ENCODE data around the gene PIGZ. TPM values are rescaled to one million over a fixed set of nuclear protein-coding genes. Genes with fewer than 3 reads are reported as not detected.

Gene PIGZ
- total and polyA plus RNA-seq, 9 of the 15 experiments (the other 6 are each of a cell fraction or from before 2014, with no cell fraction given): 0.15 to 1.8 (median 0.76) TPM

DNA sequence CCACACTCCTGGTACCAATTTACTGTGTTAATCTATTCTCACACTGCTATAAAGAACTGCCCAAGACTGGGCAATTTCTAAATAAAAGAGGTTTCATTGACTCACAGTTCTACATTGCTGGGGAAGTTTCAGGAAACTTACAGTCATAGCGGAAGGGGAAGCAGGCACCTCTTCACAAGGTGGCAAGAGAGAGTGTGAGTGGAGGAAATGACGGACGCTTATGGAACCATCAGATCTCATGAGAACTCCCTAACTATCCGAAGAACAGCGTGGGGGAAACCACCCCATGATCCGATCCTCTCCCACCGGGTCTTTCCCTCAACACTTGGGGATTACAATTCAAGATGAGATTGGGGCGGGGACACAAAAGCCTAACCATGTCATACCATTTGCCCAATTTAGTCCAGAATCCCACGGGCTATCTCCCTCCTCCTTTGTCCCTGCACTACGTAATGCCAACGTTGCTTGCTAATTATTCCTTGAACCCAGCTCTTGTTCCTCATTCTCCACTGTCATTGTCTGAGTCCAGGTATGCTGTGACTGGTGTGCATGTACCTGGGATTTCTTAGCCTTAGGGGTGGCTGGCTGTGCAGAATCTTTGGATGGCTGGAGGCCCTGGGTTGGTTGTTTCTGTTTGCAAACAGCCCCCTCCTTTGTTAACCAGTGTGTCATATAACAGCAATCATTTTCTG, 3.4 kb downstream of the PIGZ start (continued):
- no peak for TF ChIP-seq KAT2B (IDR thresholded peaks at IDR 0.05; ENCODE audit: low read depth, low read length)
- no peak for TF ChIP-seq ZNF24 (IDR thresholded peaks at IDR 0.05)
- TF ChIP-seq BCOR (IDR thresholded peaks at IDR 0.05): no peak
- no peak for TF ChIP-seq NCOA1 (IDR thresholded peaks at IDR 0.05; ENCODE audit: low read depth)
- no peak for TF ChIP-seq MEIS2 (IDR thresholded peaks at IDR 0.05; ENCODE audit: partially characterized antibody)
- no peak for TF ChIP-seq GTF2E2 (tag; IDR thresholded peaks at IDR 0.05)
- TF ChIP-seq U2AF2 (optimal IDR thresholded peaks at IDR 0.05; ENCODE audit: low read depth, low read length): no peak

DNA sequence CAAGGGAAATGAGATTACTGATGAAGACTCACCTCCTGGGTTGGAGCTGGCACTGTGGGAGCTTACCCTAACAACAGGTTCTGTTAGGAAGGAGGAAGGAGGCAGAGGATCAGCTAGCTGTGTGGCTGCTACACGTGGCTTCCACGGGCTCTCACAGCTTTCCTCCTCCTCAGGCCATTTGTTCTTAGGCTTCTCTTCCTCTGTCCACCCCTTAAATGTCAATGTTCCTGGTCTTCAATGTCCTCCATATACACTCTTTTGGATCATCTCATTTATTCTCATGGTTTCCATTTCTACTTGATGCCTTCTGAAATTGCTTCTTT, 5.0 kb downstream of the PIGZ start:
- Histone ChIP-seq H3K79me2 (ENCODE audit: control insufficient read depth, insufficient read depth, low read length) (peaks cover 12% of the 10 kb centered on the region; the same call in 2 of the 3 replicates), H3K4me3 (no peak overlapping the region), H3K36me3 (ENCODE audit: control insufficient read depth, insufficient read depth, low read length) (peaks cover 8% of the 10 kb centered on the region; the same call in 1 of the 3 replicates), H3K9me1 (ENCODE audit: control insufficient read depth, insufficient read depth, low read length) (no peaks in the 10 kb centered on the region), H4K20me1 (replicated peaks; ENCODE audit: control insufficient read depth, insufficient read depth, low read length) (no peaks in the 10 kb centered on the region), H3K27ac (ENCODE audit: extremely low read depth, low read depth, low read length) (no peak overlapping the region), H3K9me3 (replicated peaks; ENCODE audit: control insufficient read depth, insufficient read depth, low read depth, low read length) (0 out of 2 replicates have a peak, but pooled peaks cover 3% of the 10 kb centered on the region), H3K27me3 (ENCODE audit: control insufficient read depth in 2 of 2, insufficient read depth in 2 of 2, low read length in 2 of 2) (no peaks in the 10 kb centered on the region), H3K4me1 (replicated peaks in 1 of 2; ENCODE audit: control insufficient read depth in 2 of 2, insufficient read depth in 2 of 2, low read length in 2 of 2) (peaks cover 4 to 9% of the 10 kb centered on the region in 2 experiments; a peak in 2 of 5 replicates), H3K9ac (ENCODE audit: insufficient read depth in 1 of 2, low read depth in 2 of 2, low read length in 2 of 2) (no peak overlapping the region), H2AFZ (ENCODE audit: low read depth, low read length) (no peak overlapping the region), H3K4me2 (ENCODE audit: insufficient read depth, low read length) (no peak overlapping the region)
- in situ Hi-C loops (cut with MboI): no loop called here
- 57% methylated on average over 2 of the region's 2 CpGs for WGBS (ENCODE audit: insufficient coverage, low coverage, missing lambda C conversion rate)
- intact Hi-C loops (cut with micrococcal nuclease): no loop called here
- ChIA-PET POLR2A (interaction anchor here (1.3 kb wide), 1 partner anchor 12 kb away, joined by 3 read pairs; no protein-coding TSS in a partner anchor), CTCF (ENCODE audit: low intra/inter-chr PET ratio) (no interaction called here)
- TF ChIP-seq CBFB (CRISPR knock-in tag; IDR thresholded peaks at IDR 0.05): no peak
- no peak for TF ChIP-seq ZNF584 (CRISPR knock-in tag; IDR thresholded peaks at IDR 0.05; ENCODE audit: low read depth)
- TF ChIP-seq RBM34 (IDR thresholded peaks at IDR 0.05; ENCODE audit: borderline replicate concordance, insufficient read depth, low read length): no peak
- TF ChIP-seq YBX1 (IDR thresholded peaks at IDR 0.05): no peak
- no peak for TF ChIP-seq ZNF282 (CRISPR knock-in tag; IDR thresholded peaks at IDR 0.05)
- TF ChIP-seq FOSL1 (tag; conservative IDR thresholded peaks at IDR 0.05): no peak
- no peak for TF ChIP-seq ZNF76 (CRISPR knock-in tag; IDR thresholded peaks at IDR 0.05; ENCODE audit: borderline replicate concordance)
- no peak for TF ChIP-seq HMBOX1 (IDR thresholded peaks at IDR 0.05)
- TF ChIP-seq SMARCA5 (IDR thresholded peaks at IDR 0.05): no peak
- no peak for TF ChIP-seq TGIF2 (CRISPR knock-in tag; IDR thresholded peaks at IDR 0.05)
- no peak for TF ChIP-seq ZNF830 (CRISPR knock-in tag; IDR thresholded peaks at IDR 0.05)
- TF ChIP-seq KLF13 (tag; IDR thresholded peaks at IDR 0.05; ENCODE audit: borderline replicate concordance, low read depth): no peak
- no peak for TF ChIP-seq MEIS2 (IDR thresholded peaks at IDR 0.05; ENCODE audit: partially characterized antibody)
- TF ChIP-seq ZNF134 (CRISPR knock-in tag; conservative IDR thresholded peaks at IDR 0.05): no peak
- no TSS peak for BruUV-seq (replicated peaks)
- no peak for FAIRE-seq
- DNase-seq (ENCODE audit: extremely low read depth in 1 of 4, low spot score in 3 of 4): no peak
- ATAC-seq: no peak
